Occipital lobe (tissue), 2 donors: ENCODE data around the gene KIAA0586. TPM values are rescaled to one million over a fixed set of nuclear protein-coding genes. Genes with fewer than 3 reads are reported as not detected.
"Not testable (repeated sequence)": the region's sequence is repeated elsewhere in the genome, so short reads cannot be mapped to it uniquely, and the experiment has no call there.

Experiments
- DNase-seq: peaks from one replicate; lab custom pipeline; 2025; lab: John Stamatoyannopoulos, UW
- total RNA-seq: library from RNA; depleted of rRNA; stranded (reverse); fragments of >200 nt; gene quantifications from one replicate; pipeline ENCODE4 v1.2.3, GENCODE V29; 2014

KIAA0586 gene
- total RNA-seq, 1 donor from 2014 or later, result 26.7 TPM

GRCh38 chr14:58463147-58463546 is 35.6 kb downstream of the KIAA0586 start:
- no peak for DNase-seq

- DNase-seq, result no peak
Measured at GRCh38 chr14:58464652-58465051, 37.1 kb downstream of the KIAA0586 start.

- no peak for DNase-seq
Measured at GRCh38 chr14:58465421-58465820, 37.9 kb downstream of the KIAA0586 start.

DNA sequence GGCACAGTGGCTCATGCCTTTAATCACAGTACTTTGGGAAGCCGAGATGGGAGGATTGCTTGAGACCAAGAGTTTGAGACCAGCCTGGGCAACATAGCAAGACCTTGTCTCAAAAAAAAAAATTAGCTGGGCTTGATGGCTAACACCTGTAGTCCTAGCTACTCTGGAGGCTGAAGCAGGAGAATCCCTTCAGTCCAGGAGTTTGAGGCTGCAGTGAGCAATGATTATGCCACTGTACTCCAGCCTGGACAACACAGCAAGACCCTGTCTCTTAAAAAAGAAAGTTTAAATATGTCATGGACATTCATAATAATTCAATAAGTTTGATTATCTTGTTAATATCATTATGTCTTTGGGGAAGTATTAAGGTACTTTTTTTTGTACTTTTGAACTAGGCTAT is 38.9 kb downstream of the KIAA0586 start:
- no peak for DNase-seq

GRCh38 chr14:58467575-58467974 is 40.1 kb downstream of the KIAA0586 start:
- DNase-seq, result no peak

GRCh38 chr14:58469309-58469708 is 41.8 kb downstream of the KIAA0586 start:
- DNase-seq, result no peak

DNA sequence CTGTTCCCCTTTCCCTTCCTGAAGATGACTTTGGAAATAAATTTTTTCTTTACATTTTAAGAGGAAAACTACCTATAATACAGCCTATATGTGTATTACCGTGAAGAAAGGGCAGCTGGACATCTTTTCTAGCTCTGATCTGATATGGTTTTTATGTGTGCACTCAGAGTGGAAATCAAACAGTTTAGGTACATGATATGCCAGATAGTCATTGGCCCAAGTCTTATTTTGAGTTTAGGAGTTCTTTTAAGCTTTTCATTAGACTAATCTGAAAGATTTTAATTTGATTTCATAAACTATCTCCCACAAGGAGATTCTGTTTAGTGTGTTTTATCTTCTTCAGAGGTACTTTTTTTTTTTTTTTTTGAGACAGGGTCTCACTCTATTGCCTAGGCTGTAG is 48.8 kb downstream of the KIAA0586 start:
- no peak for DNase-seq

DNA sequence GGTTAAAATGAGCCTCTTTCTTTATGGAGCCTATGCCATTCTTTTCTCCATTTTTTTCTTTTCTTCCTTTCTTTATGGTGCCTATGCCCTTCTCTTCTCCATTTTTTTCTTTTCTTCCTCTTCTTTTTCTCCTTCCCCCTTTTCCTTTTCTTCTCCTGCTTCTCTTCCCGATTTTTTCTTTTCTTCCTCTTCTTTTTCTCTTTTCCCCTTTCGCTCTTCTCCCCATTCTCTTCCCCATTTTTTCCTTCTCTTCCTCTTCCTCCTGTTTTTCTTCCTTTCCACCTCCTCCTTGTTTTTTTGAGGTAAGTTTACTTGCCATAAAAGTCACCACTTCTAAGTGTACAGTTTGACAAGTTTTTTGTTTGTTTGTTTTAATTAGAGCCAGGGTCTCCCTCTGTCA is 50.1 kb downstream of the KIAA0586 start:
- no peak for DNase-seq

DNA sequence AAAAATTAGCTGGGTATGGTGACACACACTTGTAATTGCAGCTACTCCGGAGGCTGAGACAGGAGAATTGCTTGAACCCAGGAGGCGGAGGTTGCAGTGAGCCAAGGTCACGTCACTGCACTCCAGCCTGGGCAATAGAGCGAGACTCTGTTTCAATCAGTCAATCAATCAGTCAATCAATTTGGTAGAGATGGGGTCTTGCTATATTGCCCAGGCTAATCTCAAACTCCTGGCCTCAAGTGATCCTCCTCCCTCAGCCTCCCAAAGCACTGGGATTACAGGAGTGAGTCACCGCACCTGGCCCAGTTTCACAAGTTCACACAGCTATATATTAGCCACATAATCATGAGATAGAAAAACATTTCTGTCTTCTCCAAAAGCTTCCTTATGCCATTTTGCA is 50.8 kb downstream of the KIAA0586 start:
- not testable (repeated sequence) for DNase-seq

GRCh38 chr14:58479975-58480374 is 52.5 kb downstream of the KIAA0586 start:
- DNase-seq, result no peak

DNA sequence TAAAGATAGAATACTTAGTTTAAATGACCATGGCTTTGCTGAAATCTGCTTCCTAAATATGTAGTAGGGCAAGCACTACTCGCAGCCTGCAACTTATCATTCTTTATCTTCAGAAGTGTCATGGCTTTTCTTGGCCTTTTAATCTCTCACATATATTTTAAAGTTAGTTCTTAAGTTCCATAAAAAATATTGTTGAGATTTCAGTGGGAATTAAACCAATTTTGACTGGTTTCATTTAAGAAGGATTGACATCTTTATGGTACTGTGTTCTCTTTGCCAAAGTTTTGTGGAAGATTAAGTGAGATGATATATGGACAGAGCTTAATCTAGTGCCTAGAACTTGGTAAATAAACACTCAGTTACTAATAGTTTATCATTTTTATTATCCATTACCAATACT is 56.7 kb downstream of the KIAA0586 start:
- DNase-seq, result no peak

- DNase-seq, result no peak
Measured at GRCh38 chr14:58488550-58488949, 61.0 kb downstream of the KIAA0586 start.

- DNase-seq, result no peak
Measured at GRCh38 chr14:58491593-58491992, 64.1 kb downstream of the KIAA0586 start.

GRCh38 chr14:58492044-58492443 is 64.5 kb downstream of the KIAA0586 start:
- DNase-seq, result no peak

- no peak for DNase-seq
Measured at GRCh38 chr14:58501214-58501816, 73.8 kb downstream of the KIAA0586 start.

DNA sequence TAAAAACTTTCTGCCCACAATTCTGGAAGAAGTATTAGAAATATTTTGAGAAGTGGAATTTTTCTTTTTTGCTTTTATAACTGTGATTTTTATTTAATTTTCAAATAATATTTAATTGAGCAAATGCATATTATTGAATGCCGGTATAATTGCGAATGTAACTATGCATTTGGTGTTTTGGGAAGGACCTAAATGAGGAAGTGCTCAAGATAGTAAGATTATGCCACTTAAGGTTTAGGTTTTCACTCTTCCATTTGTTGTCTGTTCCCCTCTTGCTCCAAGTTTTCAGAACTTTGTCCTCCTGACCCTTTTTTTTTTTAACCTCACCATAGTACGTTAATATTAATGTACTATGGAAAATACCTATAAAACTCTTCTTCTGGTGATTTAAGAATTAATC is 85.8 kb downstream of the KIAA0586 start:
- no peak for DNase-seq

GRCh38 chr14:58517592-58517991 is 90.1 kb downstream of the KIAA0586 start:
- no peak for DNase-seq

DNA sequence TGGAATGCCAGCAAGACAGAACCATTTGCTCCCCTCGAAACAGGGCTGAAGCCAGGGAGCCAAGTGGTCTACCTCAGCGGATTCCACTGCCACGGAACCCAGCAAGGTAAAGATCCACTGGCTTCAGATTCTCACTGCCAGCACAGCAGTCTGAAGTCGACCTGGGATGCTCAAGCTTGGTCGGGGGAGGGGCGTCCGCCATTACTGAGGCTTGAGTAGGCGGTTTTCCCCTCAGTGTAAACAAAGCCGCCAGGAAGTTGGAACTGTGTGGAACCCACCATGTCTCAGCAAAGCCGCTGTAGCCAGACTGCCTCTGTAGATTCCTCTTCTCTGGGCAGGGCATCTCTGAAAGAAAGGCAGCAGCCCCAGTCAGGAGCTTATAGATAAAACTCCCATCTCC is 98.2 kb downstream of the KIAA0586 start:
- not testable (repeated sequence) for DNase-seq

DNA sequence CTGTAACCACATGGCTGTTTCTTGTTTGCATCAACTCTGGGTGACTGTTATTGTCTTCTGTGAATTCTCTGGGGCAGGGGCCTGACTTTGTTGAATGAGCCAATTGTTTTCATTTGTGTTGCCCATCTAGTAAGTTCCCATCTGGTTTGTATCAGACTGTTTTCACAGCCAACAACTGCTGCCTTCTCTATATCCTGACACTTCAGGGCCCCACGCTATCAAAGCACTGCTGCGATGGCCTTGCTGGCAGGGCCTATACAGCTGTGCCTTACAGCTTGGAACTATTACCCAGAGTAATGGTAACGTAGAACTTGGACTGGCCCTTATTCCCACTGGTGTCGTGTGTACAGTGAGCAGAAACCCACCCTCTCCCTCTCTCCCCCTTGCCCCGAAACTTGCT is 105.9 kb downstream of the KIAA0586 start:
- DNase-seq, result peak; percentile 12

GRCh38 chr14:58535044-58535443 is 107.5 kb downstream of the KIAA0586 start:
- DNase-seq, result no peak

- DNase-seq, result no peak
Measured at GRCh38 chr14:58537004-58537403, 109.5 kb downstream of the KIAA0586 start.

GRCh38 chr14:58540749-58541632 is 113.5 kb downstream of the KIAA0586 start:
- no peak for DNase-seq

- no peak for DNase-seq
Measured at GRCh38 chr14:58541633-58542022, 114.1 kb downstream of the KIAA0586 start.
